PC-9 (cell line): Measurements from ENCODE around the gene POP4. TPM values are rescaled to one million over a fixed set of nuclear protein-coding genes. Genes with fewer than 3 reads are reported as not detected.

Experiments used
- BruUV-seq: library from RNA; stranded (reverse); fragments of 400-500 nt; replicated peaks from 2 replicates; lab custom pipeline; 2021; lab: Mats Ljungman, UMichigan
- CTCF ChIA-PET: fragments of 300-600 bp; sonication (Branson Sonifier 250); formaldehyde crosslinking; loops from one replicate; lab custom pipeline; 2022; ENCODE audit warnings: antibody characterized with exemption; lab: Charles Lee
- POLR2A ChIA-PET: fragments of 300-600 bp; sonication (Branson Sonifier 250); formaldehyde crosslinking; loops from one replicate; lab custom pipeline; 2022; ENCODE audit warnings: antibody characterized with exemption; ENCODE audit not compliant: unreplicated experiment; lab: Charles Lee
- DNase-seq, 2 experiments: peaks; one replicate each; pipeline versions ENCODE4 v3.0.0 to v3.0.0-alpha.2; 2015 to 2022; ENCODE audit warnings: mixed read lengths in 1 of 2
- H2AFZ ChIP-seq: fragments of 200-600 bp; sonication (generic); 2 replicates; pipeline ENCODE4 v1.8.1; 2017; ENCODE audit warnings: antibody characterized with exemption
- H3F3A ChIP-seq: fragments of 200-600 bp; sonication (generic); 2 replicates; pipeline ENCODE4 v1.8.1; 2017; ENCODE audit warnings: antibody characterized with exemption, mild to moderate bottlenecking, low read depth; ENCODE audit not compliant: insufficient read depth
- H3K27ac ChIP-seq: fragments of 200-600 bp; sonication (generic); 2 replicates; pipeline ENCODE4 v1.6.1; 2016; ENCODE audit warnings: mixed run types
- H3K27me3 ChIP-seq: fragments of 200-600 bp; sonication (generic); 2 replicates; pipeline ENCODE4 v1.6.1; 2016; ENCODE audit warnings: low read depth, mixed run types; ENCODE audit not compliant: insufficient read depth
- H3K36me3 ChIP-seq: fragments of 200-600 bp; sonication (generic); 2 replicates; pipeline ENCODE4 v1.6.1; 2016; ENCODE audit warnings: low read depth, mixed run types
- H3K4me1 ChIP-seq: fragments of 200-600 bp; sonication (generic); replicated peaks from 2 replicates; pipeline ENCODE4 v1.6.1; 2016; ENCODE audit warnings: mixed run types; ENCODE audit not compliant: insufficient read depth
- H3K4me2 ChIP-seq: fragments of 200-600 bp; sonication (generic); 2 replicates; pipeline ENCODE4 v1.6.1; 2017; ENCODE audit warnings: mixed run types
- H3K4me3 ChIP-seq: fragments of 200-600 bp; sonication (generic); 2 replicates; pipeline ENCODE4 v1.6.1; 2016; ENCODE audit warnings: mixed run types
- H3K79me2 ChIP-seq: fragments of 200-600 bp; sonication (generic); 2 replicates; pipeline ENCODE4 v1.6.1; 2017; ENCODE audit warnings: low read depth, mixed run types
- H3K9me2 ChIP-seq: fragments of 200-600 bp; sonication (generic); 2 replicates; pipeline ENCODE4 v1.8.1; 2017; ENCODE audit warnings: mild to moderate bottlenecking; ENCODE audit not compliant: insufficient read depth
- H3K9me3 ChIP-seq: fragments of 200-600 bp; sonication (generic); 2 replicates; pipeline ENCODE4 v1.8.1; 2016; ENCODE audit warnings: low read depth; ENCODE audit not compliant: insufficient read depth
- H4K20me1 ChIP-seq: fragments of 200-600 bp; sonication (generic); 2 replicates; pipeline ENCODE4 v1.8.1; 2017; ENCODE audit not compliant: insufficient read depth
- EZH2 ChIP-seq: fragments of 200-600 bp; sonication (generic); IDR thresholded peaks from 2 replicates; pipeline ENCODE4 v1.8.0; 2017; ENCODE audit warnings: antibody characterized with exemption, low read depth
- intact Hi-C: fragments of 100-400 bp; cut with micrococcal nuclease; formaldehyde crosslinking; loops from one replicate; pipeline ENCODE4 v1.10.0; 2022; ENCODE audit not compliant: unreplicated experiment
- total RNA-seq: library from RNA; stranded (reverse); gene quantifications from 2 replicates; pipeline ENCODE4 v1.2.3, GENCODE V29; 2021
- TF ChIP-seq, protein P1 (sequence below): fragments of 200-600 bp; sonication (generic); conservative IDR thresholded peaks from 2 replicates; pipeline ENCODE4 v1.6.1; 2017; ENCODE audit warnings: mixed run types, antibody characterized with exemption, mild to moderate bottlenecking, moderate library complexity

Gene POP4
- total RNA-seq, 1 experiment from 2014 or later: 66.6 TPM

DNA sequence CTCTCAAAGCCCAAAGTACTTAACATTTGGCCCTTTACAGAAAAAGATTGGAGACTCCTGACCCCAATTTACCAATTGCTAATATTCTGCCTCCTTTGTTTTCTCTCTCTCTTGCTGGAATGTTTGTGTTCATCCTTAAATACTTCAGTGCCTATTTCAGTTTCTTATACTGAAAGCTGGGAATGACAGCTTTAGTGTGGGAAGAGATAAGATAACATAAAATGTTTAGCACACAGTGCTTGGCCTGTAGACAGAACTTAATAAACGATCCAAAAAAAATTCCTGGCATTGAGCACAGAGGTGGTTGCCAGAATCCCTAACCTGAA lies 56.2 kb downstream of the POP4 start:
- Histone ChIP-seq H3K4me3 (peak overlapping the region; percentile 44; the same call in 1 of the 2 replicates), H3K4me1 (peaks cover 47% of the 10 kb centered on the region), H3F3A (peaks cover 52% of the 10 kb centered on the region), H3K79me2 (peaks cover 19% of the 10 kb centered on the region), H3K27me3 (no peaks in the 10 kb centered on the region), H3K27ac (peak overlapping the region; percentile 94), H2AFZ (peak overlapping the region; percentile 69; the same call in 1 of the 2 replicates), H3K9me2 (no peaks in the 10 kb centered on the region), H3K4me2 (peak overlapping the region; percentile 95), H3K9me3 (no peaks in the 10 kb centered on the region), H3K36me3 (peaks cover 3% of the 10 kb centered on the region; the same call in 1 of the 2 replicates), H4K20me1 (peaks cover 8% of the 10 kb centered on the region)
- ChIA-PET POLR2A (no interaction called here), CTCF (interaction anchor here (0.6 to 1.7 kb wide), 2 partner anchors 9 to 10 kb away, joined by 3 to 4 read pairs; no protein-coding TSS in a partner anchor)
- TSS peak; percentile 10 for BruUV-seq
- intact Hi-C loops: loop anchor here (2.0 kb wide), 1 partner anchor 51 kb away; no protein-coding TSS in a partner anchor
- TF ChIP-seq, protein P1, sequence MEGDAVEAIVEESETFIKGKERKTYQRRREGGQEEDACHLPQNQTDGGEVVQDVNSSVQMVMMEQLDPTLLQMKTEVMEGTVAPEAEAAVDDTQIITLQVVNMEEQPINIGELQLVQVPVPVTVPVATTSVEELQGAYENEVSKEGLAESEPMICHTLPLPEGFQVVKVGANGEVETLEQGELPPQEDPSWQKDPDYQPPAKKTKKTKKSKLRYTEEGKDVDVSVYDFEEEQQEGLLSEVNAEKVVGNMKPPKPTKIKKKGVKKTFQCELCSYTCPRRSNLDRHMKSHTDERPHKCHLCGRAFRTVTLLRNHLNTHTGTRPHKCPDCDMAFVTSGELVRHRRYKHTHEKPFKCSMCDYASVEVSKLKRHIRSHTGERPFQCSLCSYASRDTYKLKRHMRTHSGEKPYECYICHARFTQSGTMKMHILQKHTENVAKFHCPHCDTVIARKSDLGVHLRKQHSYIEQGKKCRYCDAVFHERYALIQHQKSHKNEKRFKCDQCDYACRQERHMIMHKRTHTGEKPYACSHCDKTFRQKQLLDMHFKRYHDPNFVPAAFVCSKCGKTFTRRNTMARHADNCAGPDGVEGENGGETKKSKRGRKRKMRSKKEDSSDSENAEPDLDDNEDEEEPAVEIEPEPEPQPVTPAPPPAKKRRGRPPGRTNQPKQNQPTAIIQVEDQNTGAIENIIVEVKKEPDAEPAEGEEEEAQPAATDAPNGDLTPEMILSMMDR: no peak
- no peak for TF ChIP-seq EZH2
- no peak for DNase-seq

DNA sequence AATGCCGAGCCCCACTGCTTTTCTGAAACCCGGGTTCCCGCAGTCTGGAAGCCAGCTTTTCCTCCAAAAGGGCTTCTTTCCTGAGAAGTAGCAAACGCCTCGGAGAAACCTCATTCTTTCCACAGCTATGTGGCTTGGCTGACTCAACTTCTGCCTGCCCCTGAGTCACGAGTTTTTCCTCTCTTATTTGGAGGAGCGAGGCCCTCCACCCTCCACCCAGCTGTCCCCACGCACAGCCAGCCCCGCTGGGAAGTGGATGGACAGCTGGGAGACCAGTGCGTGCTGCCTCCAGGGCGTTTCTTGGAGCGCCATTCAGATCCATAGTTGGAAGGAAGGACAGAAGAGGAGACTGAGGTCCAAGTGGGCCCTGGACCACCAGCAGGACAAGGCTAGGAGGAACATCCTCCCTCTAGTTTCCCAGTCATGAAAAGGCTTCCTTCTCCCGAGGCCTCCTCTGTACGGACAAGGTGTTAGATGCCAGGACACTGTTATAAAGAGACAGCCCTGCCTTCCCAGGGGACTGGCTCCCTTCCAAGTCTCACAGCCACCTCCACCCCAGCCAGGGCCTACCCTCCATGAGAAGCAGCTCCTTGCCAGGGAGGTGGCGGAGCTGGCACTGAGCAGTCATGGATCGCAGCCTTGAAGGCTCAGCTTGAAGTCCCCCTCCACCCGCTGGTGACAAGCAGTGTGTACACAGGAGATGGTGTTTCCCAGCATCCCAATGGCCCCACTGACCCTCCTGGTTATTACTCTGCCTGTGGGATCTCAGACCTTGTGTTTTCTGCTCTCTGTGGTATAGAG lies 56.7 kb downstream of the POP4 start:
- H3K9me2 ChIP-seq: no peaks in the 10 kb centered on the region
- H3K27me3 ChIP-seq: no peaks in the 10 kb centered on the region
- intact Hi-C loops: loop anchor here (2.0 kb wide), 1 partner anchor 52 kb away; no protein-coding TSS in a partner anchor
- H3K79me2 ChIP-seq: peaks cover 25% of the 10 kb centered on the region
- H3K4me2 ChIP-seq: peak overlapping the region; percentile 95
- H3K4me3 ChIP-seq: peak overlapping the region; percentile 44; the same call in 1 of the 2 replicates
- BruUV-seq: no TSS peak
- DNase-seq: peak; percentile 61 to 71
- H3K9me3 ChIP-seq: no peaks in the 10 kb centered on the region
- H3K27ac ChIP-seq: peak overlapping the region; percentile 94
- POLR2A ChIA-PET: interaction anchor here (0.6 kb wide), 1 partner anchor 48 kb away, joined by 9 read pairs; no protein-coding TSS in a partner anchor
- H3K36me3 ChIP-seq: peaks cover 8% of the 10 kb centered on the region; the same call in 1 of the 2 replicates
- peak overlapping the region; percentile 69; the same call in 1 of the 2 replicates for H2AFZ ChIP-seq
- H4K20me1 ChIP-seq: peaks cover 9% of the 10 kb centered on the region
- H3F3A ChIP-seq: peaks cover 52% of the 10 kb centered on the region
- CTCF ChIA-PET: interaction anchor here (0.6 to 1.7 kb wide), 3 partner anchors 8 to 32 kb away, joined by 3 to 4 read pairs (median 3); no protein-coding TSS in a partner anchor
- peaks cover 53% of the 10 kb centered on the region for H3K4me1 ChIP-seq
- no peak for TF ChIP-seq EZH2
- TF ChIP-seq, protein P1: no peak

DNA sequence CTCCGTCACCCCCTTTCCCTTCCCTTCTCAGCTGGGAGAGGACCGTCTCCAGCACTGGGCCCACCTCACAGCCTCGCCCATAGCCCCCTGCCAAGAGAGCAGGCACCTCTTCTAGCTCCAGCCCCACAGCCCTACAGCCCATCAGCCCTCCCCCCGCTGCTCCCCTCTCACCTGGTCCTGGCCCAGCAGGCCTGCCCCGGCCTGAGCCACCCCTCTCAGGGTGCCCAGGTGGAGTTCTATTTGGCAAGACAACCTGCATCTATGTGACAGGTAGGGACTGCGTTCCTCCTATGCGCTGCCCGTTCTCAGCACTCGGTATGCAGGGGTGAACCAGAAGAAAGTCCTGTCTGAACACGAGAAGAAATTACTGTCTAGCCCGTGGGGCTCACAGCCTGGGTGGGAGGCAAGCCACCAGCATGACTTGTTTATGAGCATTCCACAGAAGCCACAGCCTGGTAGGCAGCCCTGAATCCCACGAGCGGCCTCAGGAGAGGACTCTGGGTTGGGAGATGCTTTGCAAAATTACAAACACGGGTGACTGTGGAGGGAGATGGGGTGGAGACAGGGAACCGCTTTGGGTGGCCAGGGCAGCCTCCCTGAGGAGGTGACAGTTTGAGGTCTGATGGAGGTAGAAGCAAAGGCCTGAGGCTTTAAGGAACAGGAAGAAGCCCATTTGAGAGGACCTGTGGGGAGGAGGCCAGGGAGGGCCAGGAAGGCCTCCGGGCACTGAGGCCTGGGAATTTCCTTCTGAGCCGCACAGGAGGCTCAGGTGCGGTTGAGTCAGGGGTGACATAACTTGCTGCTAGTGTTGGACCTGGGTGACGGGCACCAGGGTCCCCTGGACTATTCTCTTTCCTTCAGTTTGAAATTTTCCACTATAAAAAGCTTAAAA lies 58.0 kb downstream of the POP4 start:
- Histone ChIP-seq H3K27me3 (no peaks in the 10 kb centered on the region), H3K27ac (peak overlapping the region; percentile 94), H3K4me3 (peak overlapping the region; percentile 95), H3K9me3 (no peaks in the 10 kb centered on the region), H3K79me2 (peaks cover 38% of the 10 kb centered on the region), H3K4me1 (peaks cover 59% of the 10 kb centered on the region), H4K20me1 (peaks cover 14% of the 10 kb centered on the region), H3K4me2 (peak overlapping the region; percentile 95), H3K36me3 (peaks cover 8% of the 10 kb centered on the region; the same call in 1 of the 2 replicates), H3K9me2 (no peaks in the 10 kb centered on the region), H3F3A (peaks cover 48% of the 10 kb centered on the region), H2AFZ (peak overlapping the region; percentile 70; the same call in 1 of the 2 replicates)
- DNase-seq: peak; percentile 54 to 92
- ChIA-PET CTCF (interaction anchor here (0.6 to 1.4 kb wide), 2 partner anchors 33 to 40 kb away, joined by 3 to 6 read pairs; no protein-coding TSS in a partner anchor), POLR2A (no interaction called here)
- TF ChIP-seq, protein P1: no peak
- no peak for TF ChIP-seq EZH2
- TSS peak; percentile 34 for BruUV-seq
- intact Hi-C loops: loop anchor here (2.0 kb wide), 1 partner anchor 53 kb away; no protein-coding TSS in a partner anchor
